Endometrial microvascular endothelial cells (primary cell): ENCODE measurements around the gene GOLGA2. TPM values are rescaled to one million over a fixed set of nuclear protein-coding genes. Genes with fewer than 3 reads are reported as not detected.

Experiments
- in situ Hi-C: cut with HindIII; loops from 2 replicates; pipeline ENCODE4 v1.10.0; 2017; ENCODE audit warnings: low sequenced_read_pairs, low pct_unique_long_range_greater_than_20kb; ENCODE audit errors: inconsistent ontology term
- total RNA-seq: library from RNA; depleted of rRNA; stranded (reverse); fragments of >200 nt; gene quantifications from one replicate; pipeline ENCODE4 v1.2.3, GENCODE V29; 2015; ENCODE audit errors: inconsistent ontology term

Gene GOLGA2
- total RNA-seq, 1 donor from 2014 or later = 60.6 TPM

DNA sequence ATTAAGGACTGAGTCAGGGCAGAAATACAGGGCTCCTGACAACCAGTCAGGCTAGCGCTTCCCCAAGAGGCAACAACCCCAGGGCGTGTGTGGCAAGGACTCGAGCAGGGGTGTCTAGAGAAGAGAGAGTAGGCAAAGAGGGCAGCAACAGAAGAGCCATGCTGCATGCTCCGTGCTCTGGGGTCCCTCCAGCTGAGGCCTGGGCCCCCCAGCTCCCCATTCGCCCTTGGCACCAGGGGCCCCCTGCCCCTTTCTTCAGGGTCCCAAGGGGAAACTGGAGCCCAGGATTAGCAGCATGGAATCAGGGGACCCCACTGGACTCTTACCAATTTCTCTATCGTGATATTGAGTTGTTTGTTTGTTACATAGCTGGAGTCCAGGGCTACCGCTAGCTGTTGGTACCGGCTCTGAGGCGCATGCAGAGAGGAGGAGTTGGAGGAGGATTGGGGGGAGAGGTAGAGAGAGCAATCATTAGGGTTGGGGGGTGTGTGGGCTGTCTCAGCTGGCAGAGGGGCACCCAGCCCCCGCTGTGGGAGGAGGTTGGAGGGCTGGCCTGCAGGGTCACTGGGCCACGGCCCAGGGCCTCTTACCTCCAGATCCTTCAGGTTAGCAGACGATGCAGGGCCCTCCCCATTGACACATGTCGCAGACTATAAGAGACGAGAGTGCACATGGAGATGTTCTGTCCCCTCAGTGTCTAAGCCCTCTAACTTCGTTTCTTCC lies 8.8 kb downstream of the GOLGA2 start:
- in situ Hi-C loops = no loop called here

DNA sequence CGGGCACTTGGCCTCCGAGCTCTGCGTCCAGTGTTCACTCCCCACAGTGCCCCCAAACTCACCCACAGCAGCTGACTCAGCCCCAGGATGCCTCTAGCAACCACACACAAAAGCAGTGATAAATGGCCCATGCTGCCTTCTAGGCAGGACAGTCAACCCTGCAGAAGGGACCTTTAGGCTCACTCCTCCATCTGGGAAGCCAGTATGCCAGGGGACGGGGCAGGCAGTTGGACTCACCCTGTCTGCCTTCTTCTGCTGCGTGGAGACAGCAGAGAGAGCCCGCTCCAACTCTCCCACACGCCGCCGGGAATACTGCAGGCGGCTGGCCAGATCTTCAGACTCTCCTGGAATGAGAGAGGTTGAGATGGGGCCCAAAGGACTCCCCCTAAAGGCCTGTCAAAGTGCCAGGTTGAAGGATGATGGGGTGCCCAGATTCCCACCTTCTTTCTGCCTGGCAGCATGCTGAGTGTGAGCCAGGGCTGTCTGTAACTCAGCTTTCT lies 10.4 kb downstream of the GOLGA2 start:
- in situ Hi-C loops = no loop called here

DNA sequence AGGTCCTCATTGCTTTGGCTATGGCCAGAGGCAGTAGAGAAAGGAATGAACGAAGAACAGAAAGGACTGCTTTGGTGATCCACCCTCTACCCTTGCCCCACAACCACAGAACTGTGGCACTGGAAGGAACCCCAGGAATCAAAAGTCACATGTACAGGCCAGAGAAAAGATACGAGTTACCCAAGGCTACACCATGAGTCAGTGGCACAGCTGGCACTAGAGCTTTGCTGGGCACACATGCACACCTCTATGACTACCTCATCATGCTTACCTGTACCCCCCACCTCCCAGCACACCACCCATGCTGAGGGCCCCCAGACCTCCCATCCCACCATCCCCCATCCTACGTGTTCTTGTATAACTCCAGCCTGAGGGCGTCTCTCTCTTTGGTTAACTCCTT lies 13.1 kb downstream of the GOLGA2 start:
- in situ Hi-C loops = no loop called here

DNA sequence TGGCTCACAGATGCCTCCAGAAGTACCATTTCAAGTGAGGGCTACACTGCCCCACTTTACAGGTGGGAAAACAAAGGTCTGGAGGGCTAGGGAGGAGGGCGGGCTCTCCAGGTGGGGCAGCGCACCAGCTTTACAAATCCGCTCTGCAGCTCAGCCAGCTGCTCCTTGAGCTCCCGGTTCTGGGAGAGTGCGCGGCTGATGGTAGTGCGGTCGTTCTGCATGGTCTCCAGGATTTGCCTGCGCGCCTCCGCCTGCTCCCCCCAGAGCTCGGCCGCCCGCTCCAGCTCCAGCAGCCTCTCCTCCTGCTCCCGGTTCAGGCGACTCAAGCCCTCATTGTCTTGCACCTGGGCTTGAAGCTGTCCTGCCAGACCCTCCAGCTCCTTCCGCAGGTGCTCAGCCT lies 15.5 kb downstream of the GOLGA2 start:
- in situ Hi-C loops = no loop called here

DNA sequence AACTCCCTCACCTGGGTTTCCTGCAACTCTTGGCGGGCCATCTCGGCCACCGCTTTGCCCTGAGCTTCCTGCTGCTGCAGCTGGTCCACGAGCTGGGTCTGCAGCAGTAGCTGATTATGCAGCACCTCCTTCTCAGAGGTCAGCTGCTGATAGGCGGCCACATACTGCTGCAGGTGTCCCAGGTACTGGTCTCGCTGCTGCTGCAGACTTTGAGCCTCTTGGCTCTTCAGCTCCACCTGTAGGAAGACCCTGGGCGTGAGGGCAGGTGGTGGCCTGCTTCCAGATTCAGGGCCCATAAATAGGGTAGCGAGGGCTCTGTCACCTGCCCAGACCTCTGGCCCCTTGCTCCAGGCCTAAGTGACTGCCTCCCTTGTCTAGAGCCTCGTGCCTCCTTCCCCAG lies 16.7 kb downstream of the GOLGA2 start:
- in situ Hi-C loops = no loop called here

DNA sequence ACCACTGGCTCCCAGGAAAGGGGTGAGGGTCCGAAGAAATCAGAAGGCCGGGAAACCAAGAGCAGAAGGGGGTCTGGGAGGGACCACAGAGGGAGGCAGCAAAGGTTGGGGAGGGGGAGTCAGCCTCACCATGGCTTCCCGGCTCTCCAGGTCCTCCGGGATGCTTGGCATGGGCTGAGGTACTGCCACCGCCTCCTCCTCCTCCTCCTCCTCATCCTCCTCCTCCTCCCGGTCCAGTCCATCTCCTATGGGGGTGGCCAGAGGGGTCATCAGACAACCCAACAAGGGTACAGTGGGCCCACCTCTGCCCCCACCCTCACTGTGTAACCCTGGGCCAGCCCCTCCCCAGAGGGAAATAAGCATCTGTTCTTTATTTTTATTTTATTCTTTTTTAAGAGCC lies 17.5 kb downstream of the GOLGA2 start:
- in situ Hi-C loops = no loop called here

DNA sequence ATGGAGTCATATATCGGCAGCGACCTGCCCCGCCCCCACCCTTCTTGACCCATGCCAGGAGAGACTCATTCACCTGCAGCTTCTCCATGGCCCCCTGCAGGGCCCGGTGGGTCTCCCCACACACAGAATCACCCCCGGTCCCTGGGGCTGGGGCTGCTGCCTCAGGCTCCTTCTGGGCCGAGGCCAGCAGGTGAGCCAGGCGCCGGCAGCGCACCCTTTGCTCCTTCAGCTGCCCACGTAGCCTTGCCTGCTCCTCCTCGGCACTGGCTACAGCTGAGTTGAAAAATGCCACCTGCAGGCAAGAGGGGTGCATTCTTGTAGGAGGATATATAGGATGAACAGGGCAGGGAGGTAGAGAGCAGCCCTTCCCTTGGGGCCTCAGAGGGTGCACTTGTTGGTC lies 17.9 kb downstream of the GOLGA2 start:
- in situ Hi-C loops = no loop called here

DNA sequence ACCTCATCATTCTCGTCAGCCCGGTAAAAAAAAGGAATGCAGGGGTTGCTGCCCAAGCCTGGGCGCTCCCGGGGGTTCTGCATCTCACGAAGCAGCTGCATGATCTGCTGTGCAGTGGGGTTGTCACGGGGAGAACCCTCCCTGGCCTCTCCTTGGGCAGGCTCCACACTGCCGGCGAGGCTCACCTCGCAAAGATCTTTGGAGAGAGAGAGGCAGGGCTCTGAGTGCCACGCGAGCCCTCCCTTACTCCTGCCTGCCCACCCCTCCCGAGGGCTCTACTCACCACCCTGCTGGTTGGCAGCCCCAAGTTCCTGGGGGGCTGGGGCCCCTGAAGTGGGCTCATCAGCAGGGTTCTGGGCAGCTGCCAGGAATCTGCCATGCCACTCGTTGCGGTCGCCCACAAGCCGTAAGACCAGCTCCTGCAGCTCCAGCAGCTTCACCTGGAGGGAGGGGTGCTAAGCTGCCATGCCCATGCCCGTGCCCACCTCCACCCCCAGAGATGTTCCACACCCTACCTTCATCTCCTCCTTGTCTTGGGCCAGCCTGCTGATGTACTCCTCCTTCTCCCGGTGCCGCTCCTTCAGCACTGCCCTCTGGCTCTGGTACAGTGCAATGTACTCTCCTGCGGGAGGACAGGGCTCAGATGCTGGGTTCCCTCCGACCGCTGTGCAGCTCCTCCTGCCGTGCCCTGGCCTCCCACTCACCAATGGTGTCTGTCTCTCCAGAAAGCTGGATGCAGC lies 18.6 kb downstream of the GOLGA2 start:
- in situ Hi-C loops = no loop called here

DNA sequence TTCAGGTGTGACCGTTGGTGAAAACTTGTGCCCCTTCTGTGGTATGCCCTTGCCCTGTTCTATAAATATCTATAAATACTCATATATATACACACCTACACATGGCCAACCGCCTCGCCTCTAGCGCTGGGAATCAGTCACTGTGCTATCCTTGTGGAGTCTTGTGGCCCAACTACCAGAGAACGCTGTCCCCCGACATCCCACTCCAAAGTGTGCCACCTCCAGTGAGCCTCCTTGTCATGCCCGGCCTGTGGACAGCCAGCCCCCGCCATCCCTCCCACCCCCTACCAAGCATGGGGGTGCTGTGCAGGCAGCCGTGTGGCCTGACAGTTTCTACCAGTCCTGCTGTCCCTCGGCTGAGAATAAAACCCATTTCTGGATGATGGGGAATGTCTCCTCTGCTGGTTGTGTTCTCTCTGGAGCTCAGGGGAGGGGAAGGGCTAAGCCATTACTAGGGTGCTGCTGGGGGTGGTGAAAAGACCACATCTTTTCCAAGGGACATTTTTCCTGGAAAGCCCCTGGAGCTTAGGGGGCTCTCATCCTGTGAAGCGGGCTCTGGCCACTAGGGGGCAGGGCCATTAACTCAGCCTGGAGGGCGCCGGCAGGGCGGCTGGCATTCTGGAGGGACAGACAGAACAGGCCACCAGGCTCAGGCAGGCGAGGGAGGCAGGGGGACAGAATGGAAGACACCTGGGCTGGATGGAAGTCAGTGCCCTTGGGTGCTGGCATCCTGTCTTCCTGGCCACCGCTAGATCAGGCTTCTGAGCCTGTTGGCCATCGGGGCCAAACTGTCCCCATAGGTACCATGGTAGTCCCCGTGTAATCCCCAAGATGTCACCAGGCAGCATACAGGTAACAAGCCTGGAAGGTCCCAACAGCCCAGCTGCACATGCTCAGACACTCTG lies 20.7 kb downstream of the GOLGA2 start:
- in situ Hi-C loops = no loop called here

DNA sequence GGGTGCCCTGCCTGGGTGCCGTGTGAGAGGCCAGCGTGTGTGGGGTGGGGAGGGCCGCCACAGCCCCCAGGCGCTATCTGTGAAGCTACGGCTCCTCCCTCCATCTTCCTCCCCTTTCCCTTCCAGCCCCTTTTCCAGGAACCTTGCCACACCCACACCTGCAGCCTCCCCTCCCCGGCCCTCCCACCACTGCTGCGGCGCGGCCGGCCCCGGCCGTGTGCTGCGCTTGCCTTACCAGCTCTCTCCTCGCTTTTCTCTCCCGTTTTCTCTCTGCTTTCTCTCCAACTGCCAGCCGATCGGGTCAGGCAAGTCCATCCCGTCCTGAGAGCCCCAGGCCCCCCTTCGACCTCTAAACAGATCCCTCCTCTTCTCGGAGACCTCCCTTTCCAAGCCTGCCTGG lies 21.4 kb downstream of the GOLGA2 start:
- in situ Hi-C loops = no loop called here

DNA sequence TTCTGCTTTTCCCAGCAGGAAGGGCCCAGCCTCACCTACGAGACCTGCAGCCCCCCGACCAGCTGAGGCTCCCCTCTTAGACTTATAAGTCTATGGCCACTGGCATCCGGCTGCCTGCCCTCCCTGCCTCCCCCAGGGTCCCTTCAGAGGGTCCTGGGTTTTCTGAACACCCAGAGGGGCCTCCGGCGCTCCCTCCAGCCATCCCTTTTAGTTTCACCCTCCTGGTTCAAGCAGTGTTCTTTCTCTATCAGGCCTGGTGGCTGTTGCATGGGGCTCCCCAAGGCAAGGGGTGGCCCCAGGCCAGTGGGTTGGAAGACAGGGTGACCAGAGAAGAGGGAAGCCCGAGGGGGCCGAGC lies 21.8 kb downstream of the GOLGA2 start:
- in situ Hi-C loops = no loop called here

DNA sequence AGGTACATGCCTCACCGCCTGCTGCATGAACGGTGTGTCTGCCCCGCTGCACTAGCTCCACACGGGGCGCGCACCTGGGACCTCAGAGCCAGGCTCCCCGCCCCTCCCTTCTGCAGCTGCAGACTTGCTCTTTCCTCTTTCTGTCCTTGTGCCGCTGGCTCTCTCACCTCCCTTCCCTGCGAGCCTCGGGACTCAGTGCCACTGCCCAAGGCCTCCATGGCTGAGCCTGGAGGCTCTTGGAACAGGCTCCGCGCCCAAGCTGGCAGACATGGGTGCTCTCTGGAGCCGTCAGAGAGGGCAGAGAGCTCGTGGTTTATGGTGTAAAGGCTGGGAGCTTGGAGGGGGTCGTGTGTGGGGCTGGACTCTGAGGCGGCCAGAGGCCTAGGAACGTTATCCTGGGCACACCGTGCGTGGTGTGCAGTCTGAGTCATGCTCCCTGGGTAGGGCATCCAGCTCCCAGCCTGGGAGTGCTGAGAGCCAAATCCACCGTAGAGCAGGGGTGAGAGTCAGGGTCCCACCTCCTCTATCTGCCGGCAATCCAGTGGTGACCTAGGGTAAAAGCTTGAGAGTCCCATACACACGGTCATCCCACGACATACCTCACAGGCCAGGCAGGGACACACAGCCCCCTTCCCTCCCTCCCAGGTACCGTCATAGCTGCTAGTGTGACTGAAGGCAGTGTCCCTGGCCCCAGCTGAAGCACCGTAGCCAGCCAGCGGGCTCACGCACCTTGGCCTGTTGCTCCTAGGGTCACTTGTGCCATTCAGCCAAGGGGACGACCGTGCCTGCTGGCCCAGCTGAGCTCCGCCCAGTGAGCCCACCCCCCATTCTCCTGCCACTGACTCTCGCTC lies 22.4 kb downstream of the GOLGA2 start:
- in situ Hi-C loops = no loop called here

DNA sequence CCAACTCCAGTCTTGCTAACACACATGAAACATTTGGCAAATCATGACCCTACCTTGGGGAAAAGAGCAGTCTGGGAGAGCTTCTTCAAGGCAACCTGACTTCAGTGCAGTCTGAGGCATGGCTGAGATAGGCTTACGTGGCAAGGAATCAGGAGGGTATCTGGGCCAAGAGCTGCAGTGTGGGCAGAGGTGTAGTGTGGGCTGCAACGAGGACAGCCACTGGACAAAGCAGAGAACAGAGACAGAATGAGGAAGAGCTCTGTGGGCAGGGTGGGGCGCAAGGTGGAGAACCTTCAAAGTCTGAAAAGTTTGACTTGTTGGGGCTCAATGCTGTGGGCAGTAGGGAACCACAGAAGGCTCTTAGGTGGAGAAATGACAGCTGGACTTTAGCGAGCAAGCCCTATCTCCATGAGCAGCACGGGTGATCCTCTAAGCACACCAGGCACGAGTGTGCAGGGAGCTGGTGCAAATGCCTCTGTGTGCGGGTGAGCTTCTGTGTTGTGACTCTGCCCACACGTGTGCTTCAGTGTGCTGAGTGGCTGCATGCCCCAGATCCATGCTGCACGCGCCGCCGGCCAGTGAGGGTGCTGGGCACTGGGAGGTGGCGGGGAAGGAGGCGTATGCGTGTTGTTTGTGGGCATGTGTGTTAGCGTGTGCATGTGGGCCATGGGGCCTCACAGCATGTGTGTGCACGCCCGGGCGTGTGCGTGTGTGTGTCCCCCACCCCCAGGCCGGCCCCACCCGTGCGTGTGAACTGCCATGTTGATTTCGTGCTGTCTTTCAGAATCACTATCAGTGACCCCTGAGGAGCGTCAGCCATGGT lies 23.3 kb downstream of the GOLGA2 start:
- in situ Hi-C loops = no loop called here

DNA sequence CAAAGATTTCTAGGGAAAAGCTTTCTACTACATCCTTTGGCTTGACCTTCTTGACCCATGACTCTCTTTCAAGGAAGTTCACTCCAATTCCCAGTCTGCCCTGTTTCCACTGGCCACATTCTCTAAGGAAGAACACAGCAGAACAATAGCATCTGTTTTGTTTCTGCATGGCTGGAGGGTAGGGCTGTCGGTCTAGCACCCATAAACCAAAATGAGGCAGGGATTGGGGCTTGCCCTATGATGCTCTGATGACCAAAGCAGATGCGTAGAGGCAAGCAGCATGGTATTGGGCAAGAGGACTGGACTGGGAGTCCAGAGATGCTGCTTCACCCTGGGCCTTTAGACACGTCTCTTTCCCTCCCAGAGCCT lies 24.1 kb downstream of the GOLGA2 start:
- in situ Hi-C loops = no loop called here

DNA sequence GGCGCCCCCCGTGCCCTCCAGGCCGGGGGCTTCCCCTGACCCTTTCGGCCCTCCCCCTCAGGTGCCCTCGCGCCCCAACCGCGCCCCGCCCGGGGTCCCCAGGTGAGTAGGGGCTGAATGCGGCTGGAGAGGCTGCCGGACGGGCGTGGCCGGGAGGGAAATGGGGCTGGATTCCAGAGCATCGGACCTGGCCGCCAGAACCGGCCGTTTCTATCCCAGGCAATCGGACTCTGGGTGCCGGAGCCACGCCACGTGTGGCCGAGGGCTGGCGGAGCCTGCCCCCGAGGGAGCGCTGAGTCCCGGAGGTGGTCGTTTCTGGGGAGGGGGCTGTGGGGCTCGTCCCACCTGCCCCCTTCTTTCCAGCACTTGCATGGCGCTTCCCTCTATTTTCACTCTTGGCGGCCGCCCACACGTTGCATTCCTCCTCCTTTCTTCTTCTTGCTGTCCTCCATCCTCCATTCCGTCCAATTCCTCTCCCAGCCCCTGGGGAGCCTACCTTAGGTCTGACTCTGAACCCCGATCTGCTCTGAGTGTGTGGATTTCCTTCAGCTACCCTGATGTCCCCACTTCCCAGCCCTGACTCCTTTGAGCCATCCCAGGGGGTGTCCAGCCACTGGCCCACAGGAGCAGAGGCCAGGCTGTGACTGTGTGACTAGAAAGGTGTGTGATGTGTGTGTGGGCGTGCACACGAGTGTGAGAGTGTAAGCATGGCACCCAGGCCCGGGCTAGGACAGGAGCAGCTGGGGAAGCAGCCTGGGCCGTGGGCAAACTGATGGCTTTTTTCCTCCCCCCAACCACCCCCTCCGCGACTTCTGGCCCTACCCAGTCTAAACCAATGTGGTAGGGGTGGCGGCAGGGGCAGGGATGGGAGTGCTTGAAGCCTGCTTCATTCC lies 24.7 kb downstream of the GOLGA2 start:
- in situ Hi-C loops = no loop called here

DNA sequence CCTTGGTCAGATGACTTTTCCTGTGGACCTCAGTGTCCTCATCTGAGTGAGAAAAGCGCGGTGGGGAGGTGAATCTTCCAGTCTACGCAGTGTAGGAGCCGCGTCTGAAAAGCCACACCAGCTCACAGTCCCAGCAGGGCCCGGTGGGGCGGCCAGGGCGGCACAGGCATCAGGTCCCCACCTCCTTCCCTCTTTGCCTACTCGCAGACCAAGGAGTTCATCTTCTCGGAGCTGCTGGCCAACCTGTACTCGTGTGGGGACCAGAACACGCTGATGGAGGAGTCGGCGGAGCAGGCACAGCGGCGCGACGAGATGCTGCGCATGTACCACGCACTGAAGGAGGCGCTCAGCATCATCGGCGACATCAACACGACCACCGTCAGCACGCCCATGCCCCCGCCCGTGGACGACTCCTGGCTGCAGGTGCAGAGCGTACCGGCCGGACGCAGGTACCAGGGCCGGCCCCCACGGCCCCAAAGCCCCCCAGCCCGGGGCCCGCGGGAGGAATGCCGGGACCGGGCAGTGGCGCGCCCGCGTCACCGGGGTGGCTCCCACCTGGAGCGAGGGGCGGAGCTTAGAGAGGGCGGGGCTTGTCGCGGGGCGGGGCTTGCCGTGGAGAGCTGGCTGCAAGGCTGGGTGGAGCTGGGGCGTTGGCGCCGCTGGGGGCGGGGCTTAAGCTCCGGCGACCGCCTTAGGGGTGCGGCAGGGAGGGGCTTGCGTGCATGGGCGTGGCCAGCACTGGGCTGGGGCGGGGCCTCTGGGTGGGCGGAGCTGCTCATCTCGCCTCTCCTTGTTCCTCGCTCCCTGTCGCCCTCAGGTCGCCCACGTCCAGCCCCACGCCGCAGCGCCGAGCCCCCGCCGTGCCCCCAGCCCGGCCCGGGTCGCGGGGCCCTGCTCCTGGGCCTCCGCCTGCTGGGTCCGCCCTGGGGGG lies 25.6 kb downstream of the GOLGA2 start:
- in situ Hi-C loops = no loop called here
